Adipocyte (in vitro differentiated cells): ENCODE data around the gene ABCG1.

Source experiments
- DNase-seq: peaks from one replicate; pipeline ENCODE4 v3.0.0-alpha.2; 2015; ENCODE audit warnings: low read depth
- H3K27me3 ChIP-seq: replicated peaks from 2 replicates; pipeline ENCODE4 v1.7.0; 2013; ENCODE audit warnings: mild to moderate bottlenecking, low read length, moderate library complexity; ENCODE audit not compliant: control insufficient read depth, insufficient read depth
- H3K36me3 ChIP-seq: 2 replicates; pipeline ENCODE4 v1.7.0; 2013; ENCODE audit warnings: low read length, mild to moderate bottlenecking, moderate library complexity; ENCODE audit not compliant: control insufficient read depth, insufficient read depth, severe bottlenecking
- H3K4me1 ChIP-seq: 2 replicates; pipeline ENCODE4 v1.7.0; 2013; ENCODE audit warnings: mild to moderate bottlenecking, low read length, moderate library complexity; ENCODE audit not compliant: control insufficient read depth, insufficient read depth
- H3K4me3 ChIP-seq: 2 replicates; pipeline ENCODE4 v1.7.0; 2013; ENCODE audit warnings: mild to moderate bottlenecking, low read length, moderate library complexity
- H3K9ac ChIP-seq: 2 replicates; pipeline ENCODE4 v1.7.0; 2013; ENCODE audit warnings: mild to moderate bottlenecking, low read length, moderate library complexity
- H3K9me3 ChIP-seq: 2 replicates; pipeline ENCODE4 v1.7.0; 2013; ENCODE audit warnings: mild to moderate bottlenecking, low read length, moderate library complexity; ENCODE audit not compliant: control insufficient read depth

The ABCG1 gene

DNA sequence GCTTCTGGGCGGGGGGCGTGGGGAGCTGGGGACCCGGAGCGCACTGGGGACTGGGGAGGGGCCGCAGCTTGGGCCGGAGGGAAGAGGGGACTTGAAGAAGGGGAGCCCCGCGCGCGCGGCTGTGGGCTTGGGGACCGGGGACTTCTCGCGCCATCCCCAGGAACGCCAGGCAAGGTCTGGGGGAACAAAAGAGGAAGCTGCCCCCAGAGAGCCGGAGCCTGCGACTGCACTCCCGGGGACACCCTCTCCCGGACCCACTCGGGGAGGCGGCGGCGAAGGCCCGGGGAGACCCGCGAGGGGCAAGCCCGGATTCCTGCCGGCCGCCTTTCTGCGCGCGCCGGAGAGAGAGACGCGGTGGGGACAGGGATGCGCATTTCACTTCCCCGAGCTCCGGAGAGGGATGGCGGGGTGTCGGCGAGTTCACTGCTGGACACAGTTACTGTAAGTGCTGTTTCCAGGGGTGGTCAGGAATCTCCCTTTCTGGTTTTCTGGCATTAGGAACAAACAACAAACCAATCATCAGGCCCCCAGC is 732 bp downstream of the ABCG1 start:
- H3K4me3 ChIP-seq: peak overlapping the region; percentile 70
- peaks cover 63% of the 10 kb centered on the region for H3K27me3 ChIP-seq
- DNase-seq: no peak
- H3K9ac ChIP-seq: peak overlapping the region; percentile 46
- H3K36me3 ChIP-seq: no peaks in the 10 kb centered on the region
- peaks cover 9% of the 10 kb centered on the region for H3K9me3 ChIP-seq
- peaks cover 10% of the 10 kb centered on the region for H3K4me1 ChIP-seq

- peaks cover 10% of the 10 kb centered on the region for H3K4me1 ChIP-seq
- H3K4me3 ChIP-seq: peak overlapping the region; percentile 70
- peak; percentile 15 for DNase-seq
- no peaks in the 10 kb centered on the region for H3K36me3 ChIP-seq
- H3K9ac ChIP-seq: peak overlapping the region; percentile 46
- peaks cover 8% of the 10 kb centered on the region for H3K9me3 ChIP-seq
- peaks cover 60% of the 10 kb centered on the region for H3K27me3 ChIP-seq
These were observed 1.3 kb downstream of the ABCG1 start for GRCh38 chr21:42220138-42220701.

GRCh38 chr21:42221581-42222345 is 2.8 kb downstream of the ABCG1 start:
- Histone ChIP-seq H3K27me3 (peaks cover 58% of the 10 kb centered on the region), H3K9me3 (no peaks in the 10 kb centered on the region), H3K9ac (no peak overlapping the region), H3K4me3 (no peak overlapping the region), H3K4me1 (peaks cover 10% of the 10 kb centered on the region), H3K36me3 (no peaks in the 10 kb centered on the region)
- no peak for DNase-seq

- no peak for DNase-seq
- H3K36me3 ChIP-seq: no peaks in the 10 kb centered on the region
- no peak overlapping the region for H3K9ac ChIP-seq
- H3K9me3 ChIP-seq: no peaks in the 10 kb centered on the region
- H3K4me3 ChIP-seq: no peak overlapping the region
- peaks cover 11% of the 10 kb centered on the region for H3K4me1 ChIP-seq
- peaks cover 52% of the 10 kb centered on the region for H3K27me3 ChIP-seq
These were observed 3.4 kb downstream of the ABCG1 start for GRCh38 chr21:42222386-42222785.

DNA sequence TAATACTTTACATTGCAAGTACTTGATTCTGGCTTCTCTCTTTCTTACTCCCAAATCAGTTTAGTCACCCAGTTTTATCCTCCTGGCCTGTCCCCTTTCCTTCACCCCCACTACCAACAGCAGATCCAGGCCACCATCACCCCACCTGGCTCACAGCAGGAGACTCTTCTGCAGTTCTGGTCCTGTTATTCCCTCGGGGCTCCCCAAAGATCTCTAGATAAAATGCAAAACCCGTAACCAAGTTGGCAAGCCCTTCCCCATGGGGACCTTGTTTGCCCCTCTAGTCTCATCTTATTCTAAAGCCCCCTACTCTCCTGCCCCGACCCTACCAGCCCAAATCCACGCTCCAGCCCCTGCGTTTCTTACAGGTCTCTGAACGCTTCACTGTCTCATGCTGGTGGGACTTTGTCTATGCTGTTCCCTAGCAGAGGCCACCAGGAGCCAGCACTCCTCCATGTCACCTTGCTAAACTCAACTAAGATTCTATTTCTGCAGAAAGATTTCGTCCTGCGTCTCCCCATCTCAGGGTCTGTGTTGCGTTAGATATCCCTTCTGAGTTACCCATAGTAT is 4.0 kb downstream of the ABCG1 start:
- DNase-seq: no peak
- Histone ChIP-seq H3K9ac (no peak overlapping the region), H3K4me3 (no peak overlapping the region), H3K9me3 (no peaks in the 10 kb centered on the region), H3K27me3 (peaks cover 49% of the 10 kb centered on the region), H3K4me1 (peaks cover 16% of the 10 kb centered on the region), H3K36me3 (no peaks in the 10 kb centered on the region)

GRCh38 chr21:42223826-42224575 is 5.1 kb downstream of the ABCG1 start:
- Histone ChIP-seq H3K9me3 (no peaks in the 10 kb centered on the region), H3K27me3 (peaks cover 43% of the 10 kb centered on the region), H3K4me1 (peaks cover 25% of the 10 kb centered on the region), H3K9ac (no peak overlapping the region), H3K4me3 (no peak overlapping the region), H3K36me3 (no peaks in the 10 kb centered on the region)
- DNase-seq: no peak

- H3K4me3 ChIP-seq: no peak overlapping the region
- DNase-seq: no peak
- no peaks in the 10 kb centered on the region for H3K9me3 ChIP-seq
- no peak overlapping the region for H3K9ac ChIP-seq
- H3K27me3 ChIP-seq: peaks cover 40% of the 10 kb centered on the region
- H3K36me3 ChIP-seq: no peaks in the 10 kb centered on the region
- peaks cover 24% of the 10 kb centered on the region for H3K4me1 ChIP-seq
These were observed 6.1 kb downstream of the ABCG1 start for GRCh38 chr21:42225042-42225441.

- Histone ChIP-seq H3K9me3 (no peaks in the 10 kb centered on the region), H3K4me3 (no peak overlapping the region), H3K36me3 (no peaks in the 10 kb centered on the region), H3K9ac (no peak overlapping the region), H3K4me1 (peaks cover 18% of the 10 kb centered on the region), H3K27me3 (peaks cover 34% of the 10 kb centered on the region)
- no peak for DNase-seq
These were observed 6.7 kb downstream of the ABCG1 start for GRCh38 chr21:42225571-42226155.

- Histone ChIP-seq H3K4me1 (peaks cover 17% of the 10 kb centered on the region), H3K36me3 (no peaks in the 10 kb centered on the region), H3K4me3 (no peak overlapping the region), H3K9me3 (no peaks in the 10 kb centered on the region), H3K27me3 (peaks cover 32% of the 10 kb centered on the region), H3K9ac (no peak overlapping the region)
- no peak for DNase-seq
These were observed 7.7 kb downstream of the ABCG1 start for GRCh38 chr21:42226626-42227025.

DNA sequence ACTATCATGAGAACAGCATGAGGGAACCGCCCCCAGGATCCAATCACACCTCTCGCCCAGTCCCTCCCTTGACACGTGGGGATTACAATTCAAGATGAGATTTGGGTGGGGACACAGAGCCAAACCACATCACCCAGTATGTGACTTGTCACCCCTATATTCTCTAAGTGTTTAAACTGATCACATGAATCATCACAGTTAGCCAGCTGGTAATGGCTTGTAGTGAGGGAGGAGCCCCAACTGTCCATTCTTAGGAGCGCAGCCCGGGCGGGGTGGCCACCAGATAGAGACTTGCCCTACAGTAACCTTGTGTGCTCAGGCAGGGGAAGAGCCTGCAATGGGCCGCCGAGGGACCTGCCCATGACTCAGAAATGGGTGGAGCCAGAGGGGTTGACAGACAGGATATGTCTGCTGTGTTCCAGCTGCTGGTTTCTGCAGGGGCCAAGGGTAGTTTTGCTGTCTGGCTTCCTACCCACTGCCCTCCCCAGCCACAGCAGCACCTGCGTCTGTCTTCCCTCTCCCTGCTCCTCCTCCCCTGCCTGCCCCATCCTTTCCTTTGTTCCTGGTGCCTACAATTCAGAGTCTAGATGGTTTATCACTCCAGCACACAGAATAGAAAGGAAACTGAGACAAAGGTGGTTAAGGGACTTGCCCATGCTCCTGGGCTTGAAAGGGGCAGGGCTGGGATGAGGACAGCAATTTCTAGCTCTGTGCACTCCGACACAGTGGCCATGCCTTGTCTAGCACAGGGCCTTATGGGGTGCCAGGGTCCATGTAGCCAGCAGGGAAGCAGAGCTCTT is 9.2 kb downstream of the ABCG1 start:
- DNase-seq: peak; percentile 13
- Histone ChIP-seq H3K4me1 (peaks cover 28% of the 10 kb centered on the region), H3K27me3 (peaks cover 22% of the 10 kb centered on the region), H3K9ac (no peak overlapping the region), H3K4me3 (peak overlapping the region; percentile 10), H3K9me3 (no peaks in the 10 kb centered on the region), H3K36me3 (no peaks in the 10 kb centered on the region)
